Fibroblast of lung (primary cell): ENCODE results near the gene TMEM121. TPM values are rescaled to one million over a fixed set of nuclear protein-coding genes. Genes with fewer than 3 reads are reported as not detected.

ENCODE experiments used
- DNase-seq, 2 donors: peaks; one replicate each; pipeline versions ENCODE4 v3.0.0 to v3.0.0-alpha.2; 2010; ENCODE audit warnings: low read depth in 2 of 2
- H2AFZ ChIP-seq: 2 replicates; pipeline ENCODE4 v1.5.1; 2012; ENCODE audit warnings: low read length, control low read depth, inconsistent platforms
- H3K27ac ChIP-seq: 2 replicates; pipeline ENCODE4 v1.5.1; 2011; ENCODE audit warnings: low read length, control low read depth; ENCODE audit not compliant: insufficient read depth
- H3K27me3 ChIP-seq: 2 replicates; pipeline ENCODE4 v1.5.1; 2011; ENCODE audit warnings: mild to moderate bottlenecking, low read length; ENCODE audit not compliant: control insufficient read depth, insufficient read depth
- H3K36me3 ChIP-seq: 2 replicates; pipeline ENCODE4 v1.5.1; 2011; ENCODE audit warnings: low read length; ENCODE audit not compliant: control insufficient read depth, insufficient read depth
- H3K4me1 ChIP-seq: 2 replicates; pipeline ENCODE4 v1.5.1; 2011; ENCODE audit warnings: low read length; ENCODE audit not compliant: control insufficient read depth, insufficient read depth; ENCODE audit errors: extremely low read depth
- H3K4me2 ChIP-seq: 2 replicates; pipeline ENCODE4 v1.5.1; 2011; ENCODE audit warnings: low read length, control low read depth; ENCODE audit not compliant: insufficient read depth; ENCODE audit errors: extremely low read depth
- H3K4me3 ChIP-seq, 4 experiments: fragments of 200-600 bp in 1 of 4; sonication (generic) in 1 of 4; replicated peaks in 1 of 4; 2 replicates each; pipeline ENCODE4 v1.5.1; 2011 to 2016; ENCODE audit warnings: low read length in 4 of 4, low read depth in 3 of 4, mild to moderate bottlenecking in 3 of 4, control low read depth in 2 of 4, inconsistent platforms in 1 of 4, mixed read lengths in 1 of 4; ENCODE audit not compliant: insufficient read depth in 1 of 4; ENCODE audit errors: control extremely low read depth in 1 of 4
- H3K79me2 ChIP-seq: 2 replicates; pipeline ENCODE4 v1.5.1; 2012; ENCODE audit warnings: mild to moderate bottlenecking, low read length, inconsistent platforms; ENCODE audit not compliant: control insufficient read depth, insufficient read depth
- H3K9ac ChIP-seq: 2 replicates; pipeline ENCODE4 v1.5.1; 2011; ENCODE audit warnings: mild to moderate bottlenecking, low read length, control low read depth; ENCODE audit not compliant: insufficient read depth
- H3K9me3 ChIP-seq: 2 replicates; pipeline ENCODE4 v1.5.1; 2012; ENCODE audit warnings: low read depth, low read length; ENCODE audit not compliant: control insufficient read depth, insufficient read depth
- H4K20me1 ChIP-seq: 2 replicates; pipeline ENCODE4 v1.5.1; 2011; ENCODE audit warnings: low read length; ENCODE audit not compliant: control insufficient read depth, insufficient read depth; ENCODE audit errors: extremely low read depth
- EZH2 ChIP-seq: IDR thresholded peaks from 2 replicates; pipeline ENCODE4 v1.5.1; 2012; ENCODE audit warnings: low read length, control low read depth, mild to moderate bottlenecking; ENCODE audit errors: missing control alignments
- polyA plus RNA-seq, 2 donors: library from polyadenylated mRNA; depleted of rRNA in 1 of 2; stranded (reverse) in 1 of 2; unstranded in 1 of 2; fragments of >200 nt; gene quantifications; 2 replicates each; pipeline ENCODE4 v1.2.1, GENCODE V29; 2011 to 2012; ENCODE audit warnings: missing spikeins in 1 of 2
- total RNA-seq: library from RNA; depleted of rRNA; stranded (reverse); fragments of >200 nt; gene quantifications from 2 replicates; pipeline ENCODE4 v1.2.1, GENCODE V29; 2014
- TF ChIP-seq, protein P1 (sequence below), 2 donors: IDR thresholded peaks in 1 of 2; conservative IDR thresholded peaks in 1 of 2; 1 replicate in 1 of 2; 2 replicates in 1 of 2; pipeline ENCODE4 v1.5.1; 2011 to 2012; ENCODE audit warnings: low read length in 2 of 2, control low read depth in 1 of 2, inconsistent platforms in 1 of 2, low read depth in 1 of 2, mild to moderate bottlenecking in 1 of 2

Gene TMEM121
- total and polyA plus RNA-seq, 2 donors (not counting 1 experiment from before 2014, with no cell fraction given): 0.30 to 5.1 TPM

DNA sequence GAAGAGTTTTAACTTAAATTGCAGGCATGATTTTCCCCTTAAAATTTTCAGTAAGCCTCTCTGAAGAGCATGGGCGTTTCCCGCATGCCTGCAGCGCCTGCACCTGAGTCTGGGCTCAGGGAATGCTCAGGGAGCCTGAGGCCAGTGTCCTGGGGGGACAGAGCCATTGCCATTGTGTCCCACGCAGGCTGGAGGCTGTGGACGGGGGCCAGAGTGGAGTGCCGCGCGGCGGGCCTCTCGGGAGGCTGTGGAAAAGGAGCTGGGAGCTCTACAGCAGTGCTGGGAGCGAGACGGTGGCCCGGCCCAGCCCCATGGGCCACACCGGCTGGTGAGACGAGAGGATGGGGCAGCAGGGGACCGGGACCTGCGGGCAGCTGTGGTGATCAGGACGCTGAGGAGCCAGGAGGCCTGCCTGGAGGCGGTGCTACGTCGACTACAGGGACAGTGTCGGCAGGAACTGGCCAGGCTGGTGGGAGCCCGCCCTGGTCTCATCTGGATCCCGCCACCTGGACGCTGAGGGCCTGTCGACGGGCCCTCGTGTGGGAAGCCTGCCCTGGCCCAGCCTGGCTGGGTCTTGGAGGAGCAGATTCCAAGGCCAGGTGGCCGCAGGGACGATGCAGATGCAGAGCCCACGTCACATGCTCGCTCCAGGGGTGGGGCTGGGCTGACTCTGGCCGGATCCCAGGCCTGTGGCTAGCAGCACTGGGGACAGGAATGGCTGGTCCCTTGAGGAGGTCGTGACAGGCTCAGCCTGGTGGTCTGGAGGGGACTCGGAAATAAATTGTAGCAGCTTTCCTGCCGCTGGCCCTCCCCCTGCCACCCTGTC lies 27.7 kb upstream of the TMEM121 start:
- H3K9me3 ChIP-seq: no peaks in the 10 kb centered on the region
- H3K79me2 ChIP-seq: no peaks in the 10 kb centered on the region
- no peaks in the 10 kb centered on the region for H3K27me3 ChIP-seq
- no peaks in the 10 kb centered on the region for H3K36me3 ChIP-seq
- DNase-seq: no peak
- H3K4me2 ChIP-seq: no peak overlapping the region
- no peaks in the 10 kb centered on the region for H4K20me1 ChIP-seq
- no peak overlapping the region for H3K27ac ChIP-seq
- H3K9ac ChIP-seq: no peak overlapping the region
- no peaks in the 10 kb centered on the region for H3K4me1 ChIP-seq
- no peak overlapping the region for H3K4me3 ChIP-seq
- no peak overlapping the region for H2AFZ ChIP-seq
- TF ChIP-seq EZH2: no peak
- TF ChIP-seq, protein P1, sequence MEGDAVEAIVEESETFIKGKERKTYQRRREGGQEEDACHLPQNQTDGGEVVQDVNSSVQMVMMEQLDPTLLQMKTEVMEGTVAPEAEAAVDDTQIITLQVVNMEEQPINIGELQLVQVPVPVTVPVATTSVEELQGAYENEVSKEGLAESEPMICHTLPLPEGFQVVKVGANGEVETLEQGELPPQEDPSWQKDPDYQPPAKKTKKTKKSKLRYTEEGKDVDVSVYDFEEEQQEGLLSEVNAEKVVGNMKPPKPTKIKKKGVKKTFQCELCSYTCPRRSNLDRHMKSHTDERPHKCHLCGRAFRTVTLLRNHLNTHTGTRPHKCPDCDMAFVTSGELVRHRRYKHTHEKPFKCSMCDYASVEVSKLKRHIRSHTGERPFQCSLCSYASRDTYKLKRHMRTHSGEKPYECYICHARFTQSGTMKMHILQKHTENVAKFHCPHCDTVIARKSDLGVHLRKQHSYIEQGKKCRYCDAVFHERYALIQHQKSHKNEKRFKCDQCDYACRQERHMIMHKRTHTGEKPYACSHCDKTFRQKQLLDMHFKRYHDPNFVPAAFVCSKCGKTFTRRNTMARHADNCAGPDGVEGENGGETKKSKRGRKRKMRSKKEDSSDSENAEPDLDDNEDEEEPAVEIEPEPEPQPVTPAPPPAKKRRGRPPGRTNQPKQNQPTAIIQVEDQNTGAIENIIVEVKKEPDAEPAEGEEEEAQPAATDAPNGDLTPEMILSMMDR (conservative IDR thresholded peaks at IDR 0.05 in 1 of 2, IDR thresholded peaks at IDR 0.05 in 1 of 2; ENCODE audit: low read depth in 1 of 2, low read length in 2 of 2): no peak

DNA sequence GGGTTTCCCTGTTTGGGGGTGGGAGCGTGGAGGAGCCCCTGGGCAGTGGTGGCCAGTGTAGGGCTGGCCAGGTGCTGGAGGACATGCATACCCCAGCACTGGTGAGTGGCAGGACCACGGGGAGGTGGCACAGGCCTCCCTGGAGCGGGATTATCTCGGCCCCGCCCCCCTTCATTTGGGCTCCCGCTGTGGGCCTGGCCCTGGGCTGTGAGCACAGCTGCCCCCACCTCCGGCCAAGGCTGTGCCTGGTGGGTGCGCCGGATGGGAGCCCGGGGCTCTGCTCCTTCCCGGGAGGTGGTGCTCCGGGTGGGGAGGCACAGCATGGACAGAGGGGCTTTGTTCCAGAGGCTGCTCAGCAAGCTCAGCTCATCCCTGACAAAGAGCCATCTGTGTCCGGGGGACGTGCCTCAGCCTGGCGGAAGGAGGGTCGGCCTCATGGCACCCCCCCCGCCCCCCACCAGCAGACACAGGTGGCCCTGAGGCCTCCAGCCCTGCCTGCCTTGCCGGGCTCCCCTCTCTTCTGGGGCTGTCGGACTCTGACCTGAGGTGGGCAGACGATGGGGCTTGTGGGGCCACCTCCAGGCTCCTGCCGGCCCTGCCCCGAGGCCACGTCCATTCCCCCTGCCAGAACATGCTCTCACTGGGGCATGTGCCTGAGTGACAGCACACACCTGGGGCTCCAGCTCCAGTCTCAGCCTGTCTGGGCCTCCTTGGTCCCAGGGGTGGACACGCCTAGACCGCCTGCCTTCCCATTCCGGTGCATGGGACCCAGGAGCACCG lies 26.9 kb upstream of the TMEM121 start:
- H3K4me1 ChIP-seq: no peaks in the 10 kb centered on the region
- no peak for DNase-seq
- no peak overlapping the region for H2AFZ ChIP-seq
- H3K27ac ChIP-seq: no peak overlapping the region
- TF ChIP-seq EZH2: no peak
- no peaks in the 10 kb centered on the region for H4K20me1 ChIP-seq
- no peaks in the 10 kb centered on the region for H3K36me3 ChIP-seq
- H3K27me3 ChIP-seq: no peaks in the 10 kb centered on the region
- H3K4me2 ChIP-seq: no peak overlapping the region
- H3K9ac ChIP-seq: no peak overlapping the region
- H3K4me3 ChIP-seq: no peak overlapping the region
- H3K79me2 ChIP-seq: no peaks in the 10 kb centered on the region
- H3K9me3 ChIP-seq: no peaks in the 10 kb centered on the region

DNA sequence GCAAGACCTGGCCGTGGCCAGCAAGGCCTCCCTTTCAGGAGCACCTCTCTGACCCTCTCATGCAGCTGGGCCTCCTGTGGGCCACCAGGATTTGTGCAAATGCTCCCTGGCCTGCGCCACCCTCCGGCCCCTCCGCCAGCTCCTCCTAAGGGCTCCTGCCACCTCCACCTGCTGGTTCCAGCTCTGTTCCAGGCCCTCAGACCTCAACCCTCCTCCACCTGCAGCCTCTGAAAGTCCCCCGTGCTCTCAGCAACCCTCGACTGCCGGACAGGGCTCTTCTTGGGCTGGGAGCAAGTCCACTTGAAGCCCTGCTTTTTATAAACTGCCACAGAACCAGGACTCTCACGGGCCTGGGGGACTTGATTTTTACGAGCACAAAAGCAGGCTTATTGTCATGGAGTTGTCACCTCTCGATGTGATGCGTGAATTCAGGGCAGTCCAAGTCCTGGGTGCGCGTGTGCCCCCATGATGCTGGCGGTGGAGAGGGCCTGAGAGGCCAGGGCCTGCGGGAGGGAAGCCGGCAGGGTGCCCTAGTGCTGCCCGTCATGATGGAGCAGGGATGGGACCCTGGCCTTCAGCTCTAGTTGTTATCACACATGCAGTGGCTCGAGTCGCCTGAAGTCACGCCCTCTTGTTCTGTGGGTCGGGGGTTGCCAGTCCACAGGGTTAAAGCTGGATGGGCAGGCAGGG lies 26.2 kb upstream of the TMEM121 start:
- H3K27me3 ChIP-seq: no peaks in the 10 kb centered on the region
- no peaks in the 10 kb centered on the region for H4K20me1 ChIP-seq
- no peaks in the 10 kb centered on the region for H3K4me1 ChIP-seq
- TF ChIP-seq, protein P1 (conservative IDR thresholded peaks at IDR 0.05 in 1 of 2, IDR thresholded peaks at IDR 0.05 in 1 of 2; ENCODE audit: low read depth in 1 of 2, low read length in 2 of 2): no peak
- no peak for TF ChIP-seq EZH2
- H3K27ac ChIP-seq: no peak overlapping the region
- no peaks in the 10 kb centered on the region for H3K79me2 ChIP-seq
- H3K9me3 ChIP-seq: no peaks in the 10 kb centered on the region
- no peak overlapping the region for H3K9ac ChIP-seq
- no peak overlapping the region for H3K4me2 ChIP-seq
- no peak for DNase-seq
- H3K4me3 ChIP-seq: no peak overlapping the region
- H2AFZ ChIP-seq: no peak overlapping the region
- no peaks in the 10 kb centered on the region for H3K36me3 ChIP-seq
